ENCODE measurements around the gene KRT81. TPM values are rescaled to one million over a fixed set of nuclear protein-coding genes. Genes with fewer than 3 reads are reported as not detected.
A peak's percentile ranks its signal among the peaks of the same experiment; 100 is the strongest.
"Not testable (repeated sequence)": the region's sequence is repeated elsewhere in the genome, so short reads cannot be mapped to it uniquely, and the experiment has no call there.

Gene KRT81
- total RNA-seq, 1 donor from 2014 or later = 0.13 TPM

DNA sequence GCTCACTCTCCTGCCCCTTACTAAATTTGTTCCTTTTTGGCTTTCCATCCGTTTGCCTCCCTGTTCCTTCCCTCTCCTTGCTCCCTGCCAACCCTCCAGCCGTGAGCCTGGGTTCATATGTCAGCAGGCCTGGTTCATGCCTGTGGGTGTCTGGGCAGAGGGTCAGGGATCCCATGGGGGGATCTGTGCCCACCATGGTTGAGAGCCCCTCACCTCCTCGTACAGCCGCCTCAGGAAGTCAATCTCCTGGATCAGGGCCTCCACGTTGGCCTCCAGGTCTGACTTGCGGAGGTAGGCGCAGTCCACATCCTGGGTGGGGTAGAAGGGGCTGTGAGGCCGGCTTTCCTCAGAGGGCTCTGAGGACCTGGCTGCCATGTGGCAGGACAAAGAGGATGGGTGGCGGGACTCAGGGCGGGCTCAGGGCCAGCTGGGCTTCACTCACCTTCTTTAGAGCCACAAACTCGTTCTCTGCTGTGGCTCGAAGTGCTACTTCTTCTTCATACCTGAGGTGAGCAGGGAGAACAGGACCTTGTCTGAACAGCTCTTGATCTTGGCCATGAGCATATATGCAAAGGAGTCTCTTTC is 26.2 kb upstream of the KRT81 start:
- no peak for DNase-seq (ENCODE audit: low read depth in 2 of 2)

- no peak for DNase-seq (ENCODE audit: low read depth in 2 of 2)
These were observed 25.4 kb upstream of the KRT81 start for GRCh38 chr12:52316701-52317100.

DNA sequence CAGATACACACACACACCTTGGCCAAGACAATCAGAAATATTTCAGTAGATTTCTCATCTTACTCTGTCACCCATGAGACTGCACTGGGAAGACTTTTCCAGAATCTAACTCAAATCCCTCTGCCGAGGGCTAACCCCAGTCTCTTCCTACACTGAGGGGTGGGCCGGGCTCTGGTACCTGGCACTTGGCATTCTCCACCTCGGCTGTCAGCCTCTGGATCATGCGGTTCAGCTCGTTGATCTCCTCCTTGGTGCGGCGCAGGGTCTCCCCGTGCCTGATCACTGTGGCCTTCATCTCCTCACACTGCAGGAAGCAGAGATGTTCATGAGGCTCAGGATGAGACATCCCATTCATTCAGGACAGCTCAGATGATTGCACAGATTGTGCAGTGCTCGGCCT is 25.0 kb upstream of the KRT81 start:
- no peak for DNase-seq (ENCODE audit: low read depth in 2 of 2)

DNA sequence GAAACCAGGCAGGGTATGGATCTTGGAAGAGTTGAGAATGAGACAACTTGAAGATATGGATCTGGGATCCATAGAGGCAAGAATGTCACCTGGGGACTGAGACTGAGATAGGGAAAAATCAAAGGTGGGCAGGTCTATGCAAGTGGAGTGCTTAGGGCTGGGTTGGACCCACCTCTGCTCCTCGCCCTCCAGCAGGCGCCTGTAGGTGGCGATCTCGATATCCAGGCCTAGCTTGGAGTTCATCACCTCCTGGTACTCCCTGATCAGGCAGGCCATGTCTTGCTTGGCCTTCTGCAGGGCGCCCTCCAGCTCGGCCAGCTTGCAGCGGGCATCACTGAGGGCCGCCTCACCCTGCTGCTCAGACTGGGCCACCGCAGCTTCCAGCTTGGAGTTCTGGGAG is 24.4 kb upstream of the KRT81 start:
- DNase-seq (ENCODE audit: low read depth in 2 of 2) = not testable (repeated sequence)

GRCh38 chr12:52314511-52314910 is 23.2 kb upstream of the KRT81 start:
- no peak for DNase-seq (ENCODE audit: low read depth in 2 of 2)

GRCh38 chr12:52313926-52314325 is 22.6 kb upstream of the KRT81 start:
- DNase-seq (ENCODE audit: low read depth in 2 of 2) = no peak

- DNase-seq (ENCODE audit: low read depth in 2 of 2) = no peak
These were observed 22.1 kb upstream of the KRT81 start for GRCh38 chr12:52313461-52313860.

DNA sequence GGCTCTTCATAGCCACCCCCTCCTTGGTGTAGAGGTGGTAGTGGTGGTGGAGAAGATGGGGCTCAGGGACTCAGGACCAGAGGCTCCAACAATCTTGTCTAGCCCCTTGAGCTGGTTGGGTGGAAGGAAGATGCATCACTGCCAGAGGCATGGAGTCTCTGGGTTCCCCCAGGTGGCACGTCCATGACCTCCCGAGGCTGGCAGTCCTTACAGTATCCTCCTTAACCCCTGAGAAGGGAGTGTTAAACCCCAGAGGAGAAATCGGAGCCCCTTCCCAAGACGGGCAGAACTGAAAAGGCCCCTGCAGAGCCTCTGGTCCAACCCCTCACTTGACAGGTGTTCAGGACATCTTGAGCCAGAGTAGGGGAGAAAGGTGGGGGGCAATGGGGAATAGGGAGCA is 20.8 kb upstream of the KRT81 start:
- DNase-seq (ENCODE audit: low read depth in 2 of 2) = no peak

DNA sequence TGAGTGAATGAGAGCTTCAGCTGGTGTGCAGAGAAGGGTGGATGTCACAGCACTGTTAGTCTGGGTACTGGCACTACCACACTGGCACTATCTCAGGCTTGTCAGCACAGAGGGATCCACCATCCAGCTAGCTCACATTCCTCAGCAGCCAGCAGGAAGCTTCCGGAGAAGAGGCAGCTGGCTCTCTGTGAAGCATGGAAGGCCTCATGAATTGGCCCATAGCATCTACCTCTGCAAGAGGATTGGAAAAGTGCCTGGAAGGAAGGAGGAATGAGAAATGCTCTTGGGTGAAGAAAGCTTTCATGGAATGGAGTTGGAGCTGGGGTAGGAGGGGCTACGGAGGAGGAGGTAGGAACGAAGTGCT is 19.9 kb upstream of the KRT81 start:
- no peak for DNase-seq (ENCODE audit: low read depth in 2 of 2)

DNA sequence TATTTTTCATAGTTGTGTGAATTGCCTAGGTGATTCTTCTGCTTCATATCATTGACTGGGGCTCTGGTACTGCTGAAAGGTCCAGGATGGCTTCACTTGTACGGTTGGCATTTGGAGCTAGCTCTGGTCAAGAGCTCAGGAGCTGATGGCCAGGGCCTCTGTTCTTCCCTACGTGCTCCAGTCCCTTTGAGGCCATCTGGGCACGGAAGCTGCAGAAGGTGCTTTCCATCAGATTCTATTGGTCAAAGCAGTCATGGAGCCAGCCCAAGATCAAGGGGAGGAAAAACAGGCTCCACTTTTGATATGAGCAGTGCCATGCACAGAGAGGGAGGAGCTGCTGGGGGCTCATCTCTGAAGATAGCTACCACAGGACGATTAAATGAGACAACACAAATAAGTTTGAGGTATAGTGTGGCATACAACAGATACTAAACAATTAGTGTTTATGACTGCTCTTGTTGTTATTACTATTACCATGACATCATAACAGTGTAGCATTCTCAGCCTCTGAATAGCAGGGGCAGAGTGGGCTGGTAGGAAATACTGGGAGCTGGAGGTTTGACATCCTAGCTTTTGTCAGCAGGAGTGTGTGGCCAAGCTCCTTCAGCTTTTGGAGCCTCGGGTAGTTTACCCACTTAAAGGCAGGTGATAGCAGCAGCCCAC is 19.4 kb upstream of the KRT81 start:
- DNase-seq (ENCODE audit: low read depth in 2 of 2) = no peak

GRCh38 chr12:52308806-52309425 is 17.6 kb upstream of the KRT81 start:
- DNase-seq (ENCODE audit: low read depth in 2 of 2) = no peak

DNA sequence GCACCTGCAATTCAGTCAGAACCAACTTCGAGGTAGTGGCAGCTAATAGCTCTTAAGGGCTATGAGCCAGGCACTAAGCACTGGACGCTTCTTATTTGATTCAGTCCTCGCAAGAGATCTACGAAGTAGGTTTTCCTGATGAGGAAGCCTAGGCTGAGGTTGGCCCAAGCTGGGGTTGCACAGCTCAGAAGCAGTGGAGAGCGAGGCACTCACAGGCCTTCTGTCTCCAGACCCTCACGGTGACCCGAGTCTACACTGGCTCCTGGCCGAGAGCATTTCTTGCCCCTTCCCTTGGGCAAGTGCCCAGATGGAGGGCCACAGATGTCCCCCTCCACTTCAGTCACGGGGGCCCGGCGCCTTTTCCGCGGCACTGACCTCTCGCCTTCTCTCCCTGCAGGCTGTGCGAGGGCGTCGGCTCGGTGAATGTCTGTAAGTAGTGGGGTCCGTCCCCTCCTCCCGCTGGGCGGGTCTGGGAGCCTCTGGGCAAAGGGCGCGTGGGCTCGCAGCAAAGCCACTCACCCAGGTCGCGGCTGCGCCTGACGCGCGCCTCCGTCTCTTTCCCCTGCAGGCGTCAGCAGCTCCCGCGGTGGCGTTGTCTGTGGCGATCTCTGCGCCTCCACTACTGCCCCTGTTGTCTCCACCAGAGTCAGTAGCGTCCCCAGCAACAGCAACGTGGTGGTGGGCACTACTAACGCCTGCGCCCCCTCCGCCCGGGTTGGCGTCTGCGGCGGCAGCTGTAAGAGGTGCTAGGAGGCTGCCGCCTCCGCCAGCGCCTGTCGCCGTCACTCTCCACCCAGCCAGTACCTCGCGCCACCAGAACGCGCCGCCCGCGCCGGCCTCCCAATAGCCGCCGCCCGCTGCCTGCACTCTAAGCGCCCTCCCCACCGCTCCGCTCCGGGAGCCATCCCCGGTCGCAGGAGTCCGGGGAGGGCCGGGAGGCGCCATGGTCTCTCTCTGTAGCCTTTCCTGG is 16.8 kb upstream of the KRT81 start:
- DNase-seq (ENCODE audit: low read depth in 2 of 2) = peak in 1 of 2 donors; percentile 45

GRCh38 chr12:52306731-52307130 is 15.4 kb upstream of the KRT81 start:
- no peak for DNase-seq (ENCODE audit: low read depth in 2 of 2)

DNA sequence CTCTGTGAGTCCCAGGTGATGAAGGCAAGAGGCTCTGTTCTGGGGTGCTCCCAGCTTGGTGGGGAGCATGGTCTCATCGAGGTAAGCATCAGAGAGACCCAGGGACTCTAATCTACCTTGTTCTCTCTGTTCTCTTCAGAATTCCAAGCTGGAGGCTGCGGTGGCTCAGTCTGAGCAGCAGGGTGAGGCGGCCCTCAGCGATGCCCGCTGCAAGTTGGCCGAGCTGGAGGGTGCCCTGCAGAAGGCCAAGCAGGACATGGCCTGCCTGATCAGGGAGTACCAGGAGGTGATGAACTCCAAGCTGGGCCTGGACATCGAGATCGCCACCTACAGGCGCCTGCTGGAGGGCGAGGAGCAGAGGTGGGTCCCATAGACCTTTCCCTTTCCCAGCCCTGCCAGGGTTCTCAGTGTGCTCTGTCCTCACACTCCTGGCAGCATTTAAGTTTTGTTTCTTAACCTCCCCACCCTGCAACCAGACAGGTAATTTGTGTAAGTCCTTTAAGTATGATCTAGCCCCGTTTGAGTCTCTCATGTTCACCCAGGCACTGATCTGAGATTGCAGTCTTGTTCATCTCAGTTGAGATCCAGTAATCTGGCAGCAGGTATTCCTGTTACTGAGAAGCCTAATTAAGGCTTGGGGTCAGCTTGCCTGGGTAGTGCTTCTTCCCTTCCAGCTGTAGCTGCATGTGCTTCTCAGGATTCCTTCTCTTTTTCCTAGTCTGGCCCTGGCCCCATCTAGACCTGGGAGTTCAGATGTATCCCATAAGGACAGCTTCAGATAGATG is 14.8 kb upstream of the KRT81 start:
- DNase-seq (ENCODE audit: low read depth in 2 of 2) = no peak

DNA sequence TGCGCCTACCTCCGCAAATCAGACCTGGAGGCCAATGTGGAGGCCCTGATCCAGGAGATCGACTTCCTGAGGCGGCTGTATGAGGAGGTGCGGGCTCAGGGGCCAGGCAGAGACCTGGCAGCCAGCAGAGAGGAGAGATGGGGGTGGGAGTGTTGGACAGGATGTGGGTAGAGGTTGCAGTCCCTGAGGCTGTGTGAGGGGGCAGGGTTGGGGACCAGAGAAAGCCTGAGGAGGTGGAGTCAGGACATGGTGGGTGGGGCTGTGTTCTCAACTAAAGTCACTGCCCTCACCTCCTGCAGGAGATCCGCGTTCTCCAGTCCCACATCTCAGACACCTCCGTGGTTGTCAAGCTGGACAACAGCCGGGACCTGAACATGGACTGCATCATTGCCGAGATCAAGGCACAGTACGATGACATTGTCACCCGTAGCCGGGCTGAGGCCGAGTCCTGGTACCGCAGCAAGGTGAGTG is 13.6 kb upstream of the KRT81 start:
- not testable (repeated sequence) for DNase-seq (ENCODE audit: low read depth in 2 of 2)

- not testable (repeated sequence) for DNase-seq (ENCODE audit: low read depth in 2 of 2)
These were observed 11.0 kb upstream of the KRT81 start for GRCh38 chr12:52302242-52302914.

DNA sequence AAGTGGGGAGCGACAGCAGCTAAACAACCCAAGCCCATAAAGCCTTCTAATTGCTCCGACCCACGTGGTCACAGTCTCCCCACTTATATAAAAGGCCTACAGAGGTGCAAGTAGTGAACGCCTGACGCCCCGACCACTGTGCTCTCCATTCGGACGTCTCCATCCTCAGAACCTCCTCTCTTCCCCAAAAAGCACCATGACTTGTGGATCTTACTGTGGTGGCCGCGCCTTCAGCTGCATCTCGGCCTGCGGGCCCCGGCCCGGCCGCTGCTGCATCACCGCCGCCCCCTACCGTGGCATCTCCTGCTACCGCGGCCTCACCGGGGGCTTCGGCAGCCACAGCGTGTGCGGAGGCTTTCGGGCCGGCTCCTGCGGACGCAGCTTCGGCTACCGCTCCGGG is 10.4 kb upstream of the KRT81 start:
- not testable (repeated sequence) for DNase-seq (ENCODE audit: low read depth in 2 of 2)

- DNase-seq (ENCODE audit: low read depth in 2 of 2) = peak in 1 of 2 donors; percentile 12
These were observed 9.7 kb upstream of the KRT81 start for GRCh38 chr12:52300796-52301691.

- DNase-seq (ENCODE audit: low read depth in 2 of 2) = no peak
These were observed 7.4 kb upstream of the KRT81 start for GRCh38 chr12:52298677-52299190.
